HEK293 (cell line): ENCODE results near the gene GPR157.

Source experiments
- CTCF ChIA-PET: fragments of 350-600 bp; formaldehyde crosslinking; extraction: SDS; loops from one replicate; lab custom pipeline; 2021; ENCODE audit warnings: antibody characterized with exemption; lab: Yijun Ruan, JAX
- POLR2A ChIA-PET: fragments of 300-600 bp; formaldehyde crosslinking; extraction: SDS; loops from one replicate; lab custom pipeline; 2020; ENCODE audit warnings: antibody characterized with exemption, inconsistent platforms; lab: Yijun Ruan, JAX
- H3K27ac ChIP-seq: fragments of 200-500 bp; sonication (Bioruptor generic); 2 replicates; pipeline ENCODE4 v1.5.1; 2014; ENCODE audit warnings: low read depth, low read length, control low read depth, inconsistent platforms; ENCODE audit errors: extremely low read depth
- H3K36me3 ChIP-seq, 2 experiments: fragments of 200-500 bp in 1 of 2; sonication (Bioruptor generic) in 1 of 2; 1 replicate in 1 of 2; 2 replicates in 1 of 2; pipeline ENCODE4 v1.5.1; 2014 to 2017; ENCODE audit warnings: inconsistent platforms in 2 of 2, low read length in 2 of 2; ENCODE audit not compliant: control insufficient read depth in 2 of 2, insufficient read depth in 1 of 2
- H3K4me1 ChIP-seq: fragments of 200-500 bp; sonication (Bioruptor generic); 2 replicates; pipeline ENCODE4 v1.5.1; 2014; ENCODE audit warnings: mild to moderate bottlenecking, low read length, inconsistent platforms; ENCODE audit not compliant: control insufficient read depth, insufficient read depth
- H3K4me3 ChIP-seq: 2 replicates; pipeline ENCODE4 v1.5.1; 2011; ENCODE audit warnings: low read depth, mild to moderate bottlenecking, control low read depth, low read length, moderate library complexity
- H3K9me3 ChIP-seq: fragments of 200-500 bp; sonication (Bioruptor generic); 2 replicates; pipeline ENCODE4 v1.5.1; 2014; ENCODE audit warnings: low read depth, low read length, inconsistent platforms; ENCODE audit not compliant: control insufficient read depth, insufficient read depth
- AEBP2 ChIP-seq: fragments of 450-650 bp; formaldehyde crosslinking; IDR thresholded peaks from 2 replicates; pipeline ENCODE4 v1.5.1; 2016; ENCODE audit warnings: missing biosample characterization, missing genetic modification characterization, borderline replicate concordance
- ATF2 ChIP-seq: fragments of 450-650 bp; formaldehyde crosslinking; IDR thresholded peaks from 2 replicates; pipeline ENCODE4 v1.5.1; 2016; ENCODE audit warnings: missing biosample characterization, missing genetic modification characterization, low read depth
- EGR2 ChIP-seq: fragments of 450-650 bp; formaldehyde crosslinking; IDR thresholded peaks from 2 replicates; pipeline ENCODE4 v1.5.1; 2016; ENCODE audit warnings: low read depth, missing biosample characterization, missing genetic modification characterization
- OVOL3 ChIP-seq: fragments of 450-650 bp; formaldehyde crosslinking; IDR thresholded peaks from 2 replicates; pipeline ENCODE4 v1.5.1; 2016; ENCODE audit warnings: missing biosample characterization, missing genetic modification characterization
- SP2 ChIP-seq: fragments of 450-650 bp; formaldehyde crosslinking; IDR thresholded peaks from 2 replicates; pipeline ENCODE4 v1.5.1; 2016; ENCODE audit warnings: missing biosample characterization, missing genetic modification characterization
- WT1 ChIP-seq: fragments of 450-650 bp; formaldehyde crosslinking; IDR thresholded peaks from 2 replicates; pipeline ENCODE4 v1.5.1; 2016; ENCODE audit warnings: missing biosample characterization, missing genetic modification characterization
- YY1 ChIP-seq: fragments of 450-650 bp; formaldehyde crosslinking; IDR thresholded peaks from 2 replicates; pipeline ENCODE4 v1.5.1; 2018; ENCODE audit warnings: missing biosample characterization, missing genetic modification characterization
- YY2 ChIP-seq: fragments of 450-650 bp; formaldehyde crosslinking; IDR thresholded peaks from 2 replicates; pipeline ENCODE4 v1.5.1; 2016; ENCODE audit warnings: missing biosample characterization, missing genetic modification characterization
- ZBTB20 ChIP-seq: fragments of 450-650 bp; formaldehyde crosslinking; IDR thresholded peaks from 2 replicates; pipeline ENCODE4 v1.5.1; 2016; ENCODE audit warnings: missing biosample characterization, missing genetic modification characterization
- ZBTB8A ChIP-seq: fragments of 450-650 bp; formaldehyde crosslinking; IDR thresholded peaks from 2 replicates; pipeline ENCODE4 v1.5.1; 2016; ENCODE audit warnings: missing biosample characterization, missing genetic modification characterization
- ZNF10 ChIP-seq: fragments of 450-650 bp; formaldehyde crosslinking; IDR thresholded peaks from 2 replicates; pipeline ENCODE4 v1.5.1; 2017; ENCODE audit warnings: missing biosample characterization, missing genetic modification characterization
- ZNF140 ChIP-seq: fragments of 450-650 bp; formaldehyde crosslinking; IDR thresholded peaks from 2 replicates; pipeline ENCODE4 v1.5.1; 2016; ENCODE audit warnings: missing biosample characterization, missing genetic modification characterization
- ZNF169 ChIP-seq: fragments of 450-650 bp; formaldehyde crosslinking; IDR thresholded peaks from 2 replicates; pipeline ENCODE4 v1.5.1; 2016; ENCODE audit warnings: missing biosample characterization, missing genetic modification characterization
- ZNF2 ChIP-seq: fragments of 450-650 bp; formaldehyde crosslinking; IDR thresholded peaks from 2 replicates; pipeline ENCODE4 v1.5.1; 2016; ENCODE audit warnings: missing biosample characterization, missing genetic modification characterization
- ZNF302 ChIP-seq: fragments of 450-650 bp; formaldehyde crosslinking; IDR thresholded peaks from 2 replicates; pipeline ENCODE4 v1.5.1; 2016; ENCODE audit warnings: missing biosample characterization, missing genetic modification characterization, low read depth
- ZNF350 ChIP-seq: fragments of 450-650 bp; formaldehyde crosslinking; IDR thresholded peaks from 2 replicates; pipeline ENCODE4 v1.5.0; 2017; ENCODE audit warnings: missing biosample characterization, mild to moderate bottlenecking, missing genetic modification characterization
- ZNF391 ChIP-seq: fragments of 450-650 bp; formaldehyde crosslinking; IDR thresholded peaks from 2 replicates; pipeline ENCODE4 v1.5.1; 2016; ENCODE audit warnings: low read depth, missing biosample characterization, missing genetic modification characterization, borderline replicate concordance
- ZNF398 ChIP-seq: fragments of 450-650 bp; formaldehyde crosslinking; IDR thresholded peaks from 2 replicates; pipeline ENCODE4 v1.5.1; 2017; ENCODE audit warnings: missing biosample characterization, missing genetic modification characterization
- ZNF423 ChIP-seq: fragments of 450-650 bp; formaldehyde crosslinking; IDR thresholded peaks from 2 replicates; pipeline ENCODE4 v1.5.1; 2016; ENCODE audit warnings: missing biosample characterization, missing genetic modification characterization
- ZNF488 ChIP-seq: fragments of 450-650 bp; formaldehyde crosslinking; IDR thresholded peaks from 2 replicates; pipeline ENCODE4 v1.5.1; 2016; ENCODE audit warnings: missing biosample characterization, missing genetic modification characterization
- ZNF514 ChIP-seq: fragments of 450-650 bp; formaldehyde crosslinking; IDR thresholded peaks from 2 replicates; pipeline ENCODE4 v1.5.1; 2016; ENCODE audit warnings: missing biosample characterization, missing genetic modification characterization
- ZNF548 ChIP-seq: fragments of 450-650 bp; formaldehyde crosslinking; IDR thresholded peaks from 2 replicates; pipeline ENCODE4 v1.5.1; 2016; ENCODE audit warnings: missing biosample characterization, missing genetic modification characterization
- ZNF558 ChIP-seq: fragments of 450-650 bp; formaldehyde crosslinking; IDR thresholded peaks from 2 replicates; pipeline ENCODE4 v1.5.1; 2016; ENCODE audit warnings: missing biosample characterization, missing genetic modification characterization
- ZNF580 ChIP-seq: fragments of 450-650 bp; formaldehyde crosslinking; IDR thresholded peaks from 2 replicates; pipeline ENCODE4 v1.5.1; 2016; ENCODE audit warnings: missing biosample characterization, missing genetic modification characterization
- ZNF585B ChIP-seq: fragments of 450-650 bp; formaldehyde crosslinking; IDR thresholded peaks from 2 replicates; pipeline ENCODE4 v1.5.1; 2016; ENCODE audit warnings: missing biosample characterization, missing genetic modification characterization
- ZNF629 ChIP-seq: fragments of 450-650 bp; formaldehyde crosslinking; IDR thresholded peaks from 2 replicates; pipeline ENCODE4 v1.5.1; 2017; ENCODE audit warnings: missing biosample characterization, missing genetic modification characterization
- ZNF670 ChIP-seq: fragments of 450-650 bp; formaldehyde crosslinking; IDR thresholded peaks from 2 replicates; pipeline ENCODE4 v1.5.1; 2016; ENCODE audit warnings: missing biosample characterization, missing genetic modification characterization, low read depth
- ZNF747 ChIP-seq: fragments of 450-650 bp; formaldehyde crosslinking; IDR thresholded peaks from 2 replicates; pipeline ENCODE4 v1.5.1; 2016; ENCODE audit warnings: missing biosample characterization, missing genetic modification characterization

GPR157 gene

GRCh38 chr1:9108056-9108665 lies 20.7 kb downstream of the GPR157 start:
- H3K4me1 ChIP-seq = no peaks in the 10 kb centered on the region
- H3K9me3 ChIP-seq = no peaks in the 10 kb centered on the region
- no peak overlapping the region for H3K27ac ChIP-seq
- POLR2A ChIA-PET = no interaction called here
- TF ChIP-seq AEBP2 (tag by site-specific recombination) (no peak), ZNF140 (tag by site-specific recombination) (no peak), ZNF629 (tag by site-specific recombination) (no peak), WT1 (tag by site-specific recombination) (no peak), YY1 (tag by site-specific recombination) (no peak), OVOL3 (tag by site-specific recombination) (no peak), ZNF398 (tag by site-specific recombination) (no peak), ZNF10 (tag by site-specific recombination) (no peak), ZNF302 (tag by site-specific recombination) (no peak), ZNF169 (tag by site-specific recombination) (no peak), SP2 (tag by site-specific recombination) (no peak), ZNF747 (tag by site-specific recombination) (no peak), EGR2 (tag by site-specific recombination) (no peak), ZNF391 (no peak), ZNF670 (tag by site-specific recombination) (no peak), ZNF2 (tag by site-specific recombination) (no peak), ZNF585B (tag by site-specific recombination) (no peak)
- TF ChIP-seq, all 188 proteins: peak for 0
- CTCF ChIA-PET = interaction anchor here (1.1 to 4.3 kb wide), 3 partner anchors 89 to 92 kb away, joined by 3 to 42 read pairs (median 3); no protein-coding TSS in a partner anchor
- peaks cover 0 to 55% of the 10 kb centered on the region in 2 experiments; a peak in 2 of 3 replicates for H3K36me3 ChIP-seq
- H3K4me3 ChIP-seq = no peak overlapping the region

- Histone ChIP-seq H3K4me3 (no peak overlapping the region), H3K4me1 (no peaks in the 10 kb centered on the region), H3K27ac (no peak overlapping the region), H3K36me3 (peaks cover 0 to 58% of the 10 kb centered on the region in 2 experiments; a peak in 2 of 3 replicates), H3K9me3 (no peaks in the 10 kb centered on the region)
- TF ChIP-seq ZNF558 (tag by site-specific recombination) (no peak), ZBTB20 (no peak), YY1 (tag by site-specific recombination) (no peak), ZNF548 (tag by site-specific recombination) (no peak), ZNF350 (no peak), ZNF423 (no peak), ATF2 (tag by site-specific recombination) (no peak), ZNF580 (tag by site-specific recombination) (no peak), YY2 (no peak), ZNF514 (tag by site-specific recombination) (no peak), ZNF488 (tag by site-specific recombination) (no peak), ZBTB8A (tag by site-specific recombination) (no peak)
- POLR2A ChIA-PET = interaction anchor here (0.6 to 0.7 kb wide), 2 partner anchors 102 to 230 kb away, joined by 3 to 6 read pairs; no protein-coding TSS in a partner anchor
- CTCF ChIA-PET = interaction anchor here (0.6 to 1.2 kb wide), 5 partner anchors 8 to 208 kb away, joined by 3 to 7 read pairs (median 3); no protein-coding TSS in a partner anchor
Measured at GRCh38 chr1:9107136-9107535, 21.8 kb downstream of the GPR157 start.
